ENCODE results near the gene RFX1. TPM values are rescaled to one million over a fixed set of nuclear protein-coding genes. Genes with fewer than 3 reads are reported as not detected.

Gene RFX1
- total and polyA plus RNA-seq, 4 donors, result 1.8 to 5.6 (median 3.5) TPM

DNA sequence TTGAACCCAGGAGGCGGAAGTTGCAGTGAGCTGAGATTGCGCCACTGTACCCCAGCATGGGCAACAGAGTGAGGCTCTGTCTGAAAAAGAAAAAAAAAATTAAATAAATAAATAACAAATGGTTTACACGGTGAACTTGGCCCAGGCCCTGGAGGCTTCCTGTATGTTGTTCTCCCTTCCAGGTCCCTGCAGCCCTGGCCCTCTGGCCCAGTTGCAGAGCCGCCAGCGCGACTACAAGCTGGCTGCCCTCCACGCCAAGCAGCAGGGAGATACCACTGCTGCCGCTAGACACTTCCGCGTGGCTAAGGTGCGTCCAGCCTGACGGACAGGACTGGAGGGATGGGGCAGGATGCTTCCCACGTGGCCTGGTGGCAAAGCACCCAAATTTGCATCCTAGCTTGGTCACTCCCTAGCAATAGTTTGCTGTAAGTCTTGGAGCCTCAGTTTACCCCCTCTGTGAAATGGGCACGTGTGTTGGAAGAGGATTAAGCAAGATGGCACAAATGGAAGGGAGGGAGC, 88.2 kb downstream of the RFX1 start:
- H3K27ac ChIP-seq (ENCODE audit: low read depth in 1 of 2, low read length in 2 of 2), result peak overlapping the region; percentile 66 to 77
- no peak overlapping the region for H3K4me3 ChIP-seq (ENCODE audit: low read depth in 1 of 3, low read length in 3 of 3)
- DNase-seq (ENCODE audit: low spot score), result no peak
- H3K27me3 ChIP-seq (ENCODE audit: control insufficient read depth in 4 of 4, insufficient read depth in 4 of 4, low read length in 3 of 4), result no peaks in the 10 kb centered on the region
- peaks cover 0 to 8% (median 2%) of the 10 kb centered on the region in 4 donors for H3K4me1 ChIP-seq (ENCODE audit: control insufficient read depth in 4 of 4, insufficient read depth in 4 of 4, low read length in 3 of 4)
- H3K9me3 ChIP-seq (ENCODE audit: control insufficient read depth in 4 of 4, low read length in 3 of 4), result peaks cover 0 to 5% (median under 1%) of the 10 kb centered on the region in 4 donors
- H3K9ac ChIP-seq (ENCODE audit: low read depth in 1 of 2, low read length in 2 of 2), result no peak overlapping the region
- no peak for TF ChIP-seq TAF1 (conservative IDR thresholded peaks at IDR 0.05)
- peak; percentile 37 for TF ChIP-seq SP1 (IDR thresholded peaks at IDR 0.05)
- no peak for TF ChIP-seq FOXA1 (IDR thresholded peaks at IDR 0.05)
- TF ChIP-seq NR2F2 (IDR thresholded peaks at IDR 0.05), result no peak
- peak in 1 of 2 donors; percentile 74 for TF ChIP-seq RXRA (IDR thresholded peaks at IDR 0.05)
- TF ChIP-seq, protein P1, sequence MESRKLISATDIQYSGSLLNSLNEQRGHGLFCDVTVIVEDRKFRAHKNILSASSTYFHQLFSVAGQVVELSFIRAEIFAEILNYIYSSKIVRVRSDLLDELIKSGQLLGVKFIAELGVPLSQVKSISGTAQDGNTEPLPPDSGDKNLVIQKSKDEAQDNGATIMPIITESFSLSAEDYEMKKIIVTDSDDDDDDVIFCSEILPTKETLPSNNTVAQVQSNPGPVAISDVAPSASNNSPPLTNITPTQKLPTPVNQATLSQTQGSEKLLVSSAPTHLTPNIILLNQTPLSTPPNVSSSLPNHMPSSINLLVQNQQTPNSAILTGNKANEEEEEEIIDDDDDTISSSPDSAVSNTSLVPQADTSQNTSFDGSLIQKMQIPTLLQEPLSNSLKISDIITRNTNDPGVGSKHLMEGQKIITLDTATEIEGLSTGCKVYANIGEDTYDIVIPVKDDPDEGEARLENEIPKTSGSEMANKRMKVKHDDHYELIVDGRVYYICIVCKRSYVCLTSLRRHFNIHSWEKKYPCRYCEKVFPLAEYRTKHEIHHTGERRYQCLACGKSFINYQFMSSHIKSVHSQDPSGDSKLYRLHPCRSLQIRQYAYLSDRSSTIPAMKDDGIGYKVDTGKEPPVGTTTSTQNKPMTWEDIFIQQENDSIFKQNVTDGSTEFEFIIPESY (IDR thresholded peaks at IDR 0.05), result no peak
- TF ChIP-seq RAD21 (IDR thresholded peaks at IDR 0.05), result no peak
- TF ChIP-seq JUND (IDR thresholded peaks at IDR 0.05), result no peak
- peak; percentile 44 for TF ChIP-seq YY1 (IDR thresholded peaks at IDR 0.05)
- TF ChIP-seq HNF4G (IDR thresholded peaks at IDR 0.05), result no peak
- TF ChIP-seq, protein P2, sequence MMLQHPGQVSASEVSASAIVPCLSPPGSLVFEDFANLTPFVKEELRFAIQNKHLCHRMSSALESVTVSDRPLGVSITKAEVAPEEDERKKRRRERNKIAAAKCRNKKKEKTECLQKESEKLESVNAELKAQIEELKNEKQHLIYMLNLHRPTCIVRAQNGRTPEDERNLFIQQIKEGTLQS (IDR thresholded peaks at IDR 0.05), result no peak
- TF ChIP-seq GABPA (IDR thresholded peaks at IDR 0.05 in 1 of 2, conservative IDR thresholded peaks at IDR 0.05 in 1 of 2), result peak in 1 of 2 donors; percentile 58
- no peak for TF ChIP-seq FOXA2 (IDR thresholded peaks at IDR 0.05)
- TF ChIP-seq, protein P3, sequence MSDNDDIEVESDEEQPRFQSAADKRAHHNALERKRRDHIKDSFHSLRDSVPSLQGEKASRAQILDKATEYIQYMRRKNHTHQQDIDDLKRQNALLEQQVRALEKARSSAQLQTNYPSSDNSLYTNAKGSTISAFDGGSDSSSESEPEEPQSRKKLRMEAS (IDR thresholded peaks at IDR 0.05), result no peak
- peak; percentile 8 to 56 for TF ChIP-seq HNF4A (conservative IDR thresholded peaks at IDR 0.05)
- peak in 1 of 2 donors; percentile 56 for TF ChIP-seq EGR1 (IDR thresholded peaks at IDR 0.05; ENCODE audit: low read depth in 2 of 2)
- peaks cover 13 to 33% (median 18%) of the 10 kb centered on the region in 4 donors for H3K36me3 ChIP-seq (ENCODE audit: control insufficient read depth in 4 of 4, insufficient read depth in 3 of 4, low read depth in 1 of 4, low read length in 3 of 4)
- 45% methylated on average over 14 of the region's 14 CpGs for WGBS

DNA sequence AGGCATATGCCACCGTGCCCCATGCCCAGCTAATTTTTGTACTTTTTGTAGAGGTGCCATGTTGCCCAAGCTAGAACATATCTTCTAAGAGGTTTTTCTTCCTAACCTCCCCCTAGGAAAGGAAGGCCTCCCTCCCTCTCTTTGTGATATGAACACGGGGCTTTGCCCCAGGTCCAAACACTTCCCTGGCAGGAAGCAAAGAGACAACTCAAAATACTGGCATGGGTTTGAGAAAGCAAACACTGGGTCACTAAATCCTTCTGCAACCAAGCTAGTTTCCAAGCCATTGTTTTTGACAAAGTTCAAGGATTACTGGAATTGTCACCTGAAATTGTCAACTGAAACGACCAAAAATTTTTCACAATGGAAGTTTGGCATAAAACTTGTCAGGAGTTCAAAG, 91.3 kb downstream of the RFX1 start:
- Histone ChIP-seq H3K9ac (ENCODE audit: low read depth in 1 of 2, low read length in 2 of 2) (no peak overlapping the region), H3K4me3 (ENCODE audit: low read depth in 1 of 3, low read length in 3 of 3) (no peak overlapping the region), H3K4me1 (ENCODE audit: control insufficient read depth in 4 of 4, insufficient read depth in 4 of 4, low read length in 3 of 4) (peaks cover 5 to 21% (median 10%) of the 10 kb centered on the region in 4 donors), H3K9me3 (ENCODE audit: control insufficient read depth in 4 of 4, low read length in 3 of 4) (no peaks in the 10 kb centered on the region), H3K36me3 (ENCODE audit: control insufficient read depth in 4 of 4, insufficient read depth in 3 of 4, low read depth in 1 of 4, low read length in 3 of 4) (peaks cover 0 to 18% (median 10%) of the 10 kb centered on the region in 4 donors), H3K27ac (ENCODE audit: low read depth in 1 of 2, low read length in 2 of 2) (no peak overlapping the region), H3K27me3 (ENCODE audit: control insufficient read depth in 4 of 4, insufficient read depth in 4 of 4, low read length in 3 of 4) (no peaks in the 10 kb centered on the region)
- TF ChIP-seq HNF4A (conservative IDR thresholded peaks at IDR 0.05) (peak; percentile 19 to 57), RXRA (IDR thresholded peaks at IDR 0.05) (peak in 1 of 2 donors; percentile 28), RAD21 (IDR thresholded peaks at IDR 0.05) (no peak)
- WGBS, result 50% methylated on average over 3 of the region's 3 CpGs
- no peak for DNase-seq (ENCODE audit: low spot score)

DNA sequence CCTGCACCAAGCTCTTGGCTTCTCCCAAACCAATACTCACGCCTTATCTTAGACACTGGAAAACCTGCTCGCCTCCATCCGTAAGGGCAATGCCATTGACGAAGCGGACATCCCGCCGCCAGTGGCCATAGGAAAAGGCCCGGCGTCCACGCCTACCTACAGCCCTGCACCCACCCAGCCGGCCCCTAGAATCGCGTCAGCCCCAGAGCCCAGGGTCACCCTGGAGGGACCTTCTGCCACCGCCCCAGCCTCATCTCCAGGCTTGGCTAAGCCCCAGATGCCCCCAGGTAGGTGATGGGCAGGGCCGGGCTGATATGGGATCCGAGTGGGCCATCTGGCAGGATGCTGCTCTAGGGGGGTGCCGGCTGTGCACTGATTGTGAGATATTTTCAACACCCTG, 92.8 kb downstream of the RFX1 start:
- DNase-seq (ENCODE audit: low spot score), result no peak
- Histone ChIP-seq H3K27ac (ENCODE audit: low read depth in 1 of 2, low read length in 2 of 2) (no peak overlapping the region), H3K4me1 (ENCODE audit: control insufficient read depth in 4 of 4, insufficient read depth in 4 of 4, low read length in 3 of 4) (peaks cover 7 to 30% (median 19%) of the 10 kb centered on the region in 4 donors), H3K36me3 (ENCODE audit: control insufficient read depth in 4 of 4, insufficient read depth in 3 of 4, low read depth in 1 of 4, low read length in 3 of 4) (peaks cover 0 to 16% (median 5%) of the 10 kb centered on the region in 4 donors), H3K9me3 (ENCODE audit: control insufficient read depth in 4 of 4, low read length in 3 of 4) (no peaks in the 10 kb centered on the region), H3K27me3 (ENCODE audit: control insufficient read depth in 4 of 4, insufficient read depth in 4 of 4, low read length in 3 of 4) (no peaks in the 10 kb centered on the region), H3K9ac (ENCODE audit: low read depth in 1 of 2, low read length in 2 of 2) (no peak overlapping the region), H3K4me3 (ENCODE audit: low read depth in 1 of 3, low read length in 3 of 3) (no peak overlapping the region)
- 96% methylated on average over 17 of the region's 17 CpGs for WGBS
- TF ChIP-seq HNF4A (conservative IDR thresholded peaks at IDR 0.05), result no peak
- TF ChIP-seq NR2F2 (IDR thresholded peaks at IDR 0.05), result no peak
- TF ChIP-seq SP1 (IDR thresholded peaks at IDR 0.05), result no peak
- no peak for TF ChIP-seq RAD21 (IDR thresholded peaks at IDR 0.05)
- TF ChIP-seq RXRA (IDR thresholded peaks at IDR 0.05), result no peak
- TF ChIP-seq, protein P1 (IDR thresholded peaks at IDR 0.05), result no peak
- TF ChIP-seq, protein P3 (IDR thresholded peaks at IDR 0.05), result no peak
- TF ChIP-seq FOXA1 (IDR thresholded peaks at IDR 0.05), result no peak
- TF ChIP-seq, protein P4, sequence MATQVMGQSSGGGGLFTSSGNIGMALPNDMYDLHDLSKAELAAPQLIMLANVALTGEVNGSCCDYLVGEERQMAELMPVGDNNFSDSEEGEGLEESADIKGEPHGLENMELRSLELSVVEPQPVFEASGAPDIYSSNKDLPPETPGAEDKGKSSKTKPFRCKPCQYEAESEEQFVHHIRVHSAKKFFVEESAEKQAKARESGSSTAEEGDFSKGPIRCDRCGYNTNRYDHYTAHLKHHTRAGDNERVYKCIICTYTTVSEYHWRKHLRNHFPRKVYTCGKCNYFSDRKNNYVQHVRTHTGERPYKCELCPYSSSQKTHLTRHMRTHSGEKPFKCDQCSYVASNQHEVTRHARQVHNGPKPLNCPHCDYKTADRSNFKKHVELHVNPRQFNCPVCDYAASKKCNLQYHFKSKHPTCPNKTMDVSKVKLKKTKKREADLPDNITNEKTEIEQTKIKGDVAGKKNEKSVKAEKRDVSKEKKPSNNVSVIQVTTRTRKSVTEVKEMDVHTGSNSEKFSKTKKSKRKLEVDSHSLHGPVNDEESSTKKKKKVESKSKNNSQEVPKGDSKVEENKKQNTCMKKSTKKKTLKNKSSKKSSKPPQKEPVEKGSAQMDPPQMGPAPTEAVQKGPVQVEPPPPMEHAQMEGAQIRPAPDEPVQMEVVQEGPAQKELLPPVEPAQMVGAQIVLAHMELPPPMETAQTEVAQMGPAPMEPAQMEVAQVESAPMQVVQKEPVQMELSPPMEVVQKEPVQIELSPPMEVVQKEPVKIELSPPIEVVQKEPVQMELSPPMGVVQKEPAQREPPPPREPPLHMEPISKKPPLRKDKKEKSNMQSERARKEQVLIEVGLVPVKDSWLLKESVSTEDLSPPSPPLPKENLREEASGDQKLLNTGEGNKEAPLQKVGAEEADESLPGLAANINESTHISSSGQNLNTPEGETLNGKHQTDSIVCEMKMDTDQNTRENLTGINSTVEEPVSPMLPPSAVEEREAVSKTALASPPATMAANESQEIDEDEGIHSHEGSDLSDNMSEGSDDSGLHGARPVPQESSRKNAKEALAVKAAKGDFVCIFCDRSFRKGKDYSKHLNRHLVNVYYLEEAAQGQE (IDR thresholded peaks at IDR 0.05), result no peak
- no peak for TF ChIP-seq TAF1 (conservative IDR thresholded peaks at IDR 0.05)
- TF ChIP-seq HNF4G (IDR thresholded peaks at IDR 0.05), result no peak
- no peak for TF ChIP-seq YY1 (IDR thresholded peaks at IDR 0.05)
- no peak for TF ChIP-seq JUND (IDR thresholded peaks at IDR 0.05)
- TF ChIP-seq FOXA2 (IDR thresholded peaks at IDR 0.05), result no peak
- no peak for TF ChIP-seq GABPA (IDR thresholded peaks at IDR 0.05 in 1 of 2, conservative IDR thresholded peaks at IDR 0.05 in 1 of 2)
- TF ChIP-seq EGR1 (IDR thresholded peaks at IDR 0.05; ENCODE audit: low read depth in 2 of 2), result no peak
- TF ChIP-seq, protein P2 (IDR thresholded peaks at IDR 0.05), result no peak

All from liver (tissue), 9 donors.